Panc1 (cell line): ENCODE data around the gene CA12. TPM values are rescaled to one million over a fixed set of nuclear protein-coding genes. Genes with fewer than 3 reads are reported as not detected.

ENCODE experiments used
- ATAC-seq: fragments of 200-7000 bp; cut with Tn5 transposase; 2 replicates; pipeline ENCODE4 v1.9.1; 2020; ENCODE audit warnings: mild to moderate bottlenecking, moderate library complexity
- BruUV-seq: library from RNA; stranded (reverse); fragments of 400-500 nt; replicated peaks from 2 replicates; lab custom pipeline; 2021; lab: Mats Ljungman, UMichigan
- CTCF ChIA-PET: fragments of 300-600 bp; sonication (Branson Sonifier 250); formaldehyde crosslinking; loops from one replicate; lab custom pipeline; 2022; ENCODE audit warnings: antibody characterized with exemption; lab: Charles Lee
- POLR2A ChIA-PET: fragments of 300-600 bp; sonication (Branson Sonifier 250); formaldehyde crosslinking; loops from one replicate; lab custom pipeline; 2022; ENCODE audit warnings: antibody characterized with exemption; lab: Charles Lee
- DNase-seq: peaks from one replicate; pipeline ENCODE4 v3.0.0-alpha.2; 2010; ENCODE audit warnings: low read depth, low spot score
- H3K27ac ChIP-seq: 2 replicates; pipeline ENCODE4 v1.5.1; 2011; ENCODE audit warnings: mild to moderate bottlenecking, low read length, inconsistent platforms
- H3K27me3 ChIP-seq: fragments of 200-500 bp; sonication (Bioruptor generic); 2 replicates; pipeline ENCODE4 v1.6.0; 2014; ENCODE audit warnings: low read length, inconsistent platforms; ENCODE audit not compliant: control insufficient read depth, insufficient read depth
- H3K36me3 ChIP-seq: fragments of 200-500 bp; sonication (Bioruptor generic); 2 replicates; pipeline ENCODE4 v1.5.1; 2014; ENCODE audit warnings: inconsistent platforms, mild to moderate bottlenecking, low read length, moderate library complexity; ENCODE audit not compliant: control insufficient read depth, insufficient read depth
- H3K4me1 ChIP-seq: 2 replicates; pipeline ENCODE4 v1.5.1; 2011; ENCODE audit warnings: inconsistent platforms, mild to moderate bottlenecking, low read length, moderate library complexity; ENCODE audit not compliant: control insufficient read depth, insufficient read depth
- H3K4me3 ChIP-seq, 2 experiments: 2 replicates each; pipeline ENCODE4 v1.5.1; 2011 to 2012; ENCODE audit warnings: low read depth in 2 of 2, low read length in 2 of 2, mild to moderate bottlenecking in 2 of 2, inconsistent platforms in 1 of 2, moderate library complexity in 1 of 2
- H3K9me3 ChIP-seq: fragments of 200-500 bp; sonication (Bioruptor generic); 2 replicates; pipeline ENCODE4 v1.5.1; 2014; ENCODE audit warnings: low read depth, mild to moderate bottlenecking, inconsistent platforms, low read length, moderate library complexity; ENCODE audit not compliant: control insufficient read depth, insufficient read depth
- POLR2AphosphoS5 ChIP-seq: IDR thresholded peaks from 2 replicates; pipeline ENCODE4 v1.6.1; 2012; ENCODE audit warnings: mild to moderate bottlenecking, low read depth, low read length, moderate library complexity
- SIN3A ChIP-seq: IDR thresholded peaks from 2 replicates; pipeline ENCODE4 v1.6.1; 2012; ENCODE audit warnings: low read depth, mild to moderate bottlenecking, low read length, moderate library complexity, borderline replicate concordance; ENCODE audit not compliant: insufficient read depth
- TCF7L2 ChIP-seq: IDR thresholded peaks from 2 replicates; pipeline ENCODE4 v1.6.1; 2011; ENCODE audit warnings: mild to moderate bottlenecking, low read depth, low read length, inconsistent platforms
- in situ Hi-C: cut with HindIII; loops from 2 replicates; pipeline ENCODE4 v1.10.0; 2016; ENCODE audit warnings: low sequenced_read_pairs, low pct_unique_long_range_greater_than_20kb
- intact Hi-C: fragments of 100-400 bp; cut with micrococcal nuclease; formaldehyde crosslinking; loops from one replicate; pipeline ENCODE4 v1.10.0; 2022; ENCODE audit not compliant: unreplicated experiment
- total RNA-seq: library from RNA; stranded (reverse); gene quantifications from one replicate; pipeline ENCODE4 v1.2.1, GENCODE V29; 2021; ENCODE audit not compliant: unreplicated experiment
- TF ChIP-seq, protein P1 (sequence below): fragments of 450-650 bp; IDR thresholded peaks from 2 replicates; pipeline ENCODE4 v1.5.1; 2017; ENCODE audit warnings: mild to moderate bottlenecking
- TF ChIP-seq, protein P2 (sequence below), 2 experiments: IDR thresholded peaks; 2 replicates each; pipeline ENCODE4 v1.6.1; 2011 to 2012; ENCODE audit warnings: low read depth in 2 of 2, control low read depth in 1 of 2, low read length in 1 of 2, mild to moderate bottlenecking in 1 of 2, moderate library complexity in 1 of 2; ENCODE audit not compliant: insufficient read depth in 1 of 2

Gene CA12
- total RNA-seq, 1 experiment from 2014 or later: 0.74 TPM

DNA sequence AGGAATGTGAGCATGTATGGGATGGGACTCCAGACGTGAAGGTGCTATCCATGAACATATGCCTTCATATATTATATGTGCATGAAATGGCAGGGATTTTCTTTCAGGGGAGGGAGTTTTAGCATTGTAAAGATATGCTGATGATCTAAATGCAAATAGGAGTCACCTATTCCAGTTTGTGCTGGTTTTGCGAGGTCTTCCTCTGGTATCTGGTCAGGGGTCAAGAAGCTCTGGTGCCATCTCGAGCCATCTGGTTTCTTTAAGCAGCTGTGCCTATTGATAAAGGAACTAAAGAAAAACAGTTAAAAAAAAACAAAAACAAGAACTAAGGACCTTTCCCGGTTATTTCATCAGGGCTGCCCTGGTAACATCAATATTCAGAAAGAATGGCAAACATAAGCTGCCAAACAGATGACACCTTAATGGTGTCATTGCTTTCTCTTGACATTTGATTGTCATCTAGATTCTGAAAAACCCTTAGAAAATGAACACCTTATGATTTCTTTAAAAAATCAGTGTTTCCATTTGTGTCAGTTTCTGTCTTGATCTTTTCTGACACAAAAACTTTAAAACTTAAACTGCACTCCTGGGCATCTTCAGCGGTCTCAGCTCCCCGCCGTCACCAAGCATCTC is 81.6 kb downstream of the CA12 start:
- Histone ChIP-seq H3K36me3 (no peaks in the 10 kb centered on the region), H3K4me1 (no peaks in the 10 kb centered on the region), H3K9me3 (no peaks in the 10 kb centered on the region), H3K27me3 (no peaks in the 10 kb centered on the region), H3K27ac (no peak overlapping the region), H3K4me3 (no peak overlapping the region)
- DNase-seq (no peak), ATAC-seq (no peak)
- in situ Hi-C loops (no loop called here), intact Hi-C loops (no loop called here)
- ChIA-PET POLR2A (no interaction called here), CTCF (no interaction called here)
- BruUV-seq: no TSS peak
- TF ChIP-seq, protein P1, sequence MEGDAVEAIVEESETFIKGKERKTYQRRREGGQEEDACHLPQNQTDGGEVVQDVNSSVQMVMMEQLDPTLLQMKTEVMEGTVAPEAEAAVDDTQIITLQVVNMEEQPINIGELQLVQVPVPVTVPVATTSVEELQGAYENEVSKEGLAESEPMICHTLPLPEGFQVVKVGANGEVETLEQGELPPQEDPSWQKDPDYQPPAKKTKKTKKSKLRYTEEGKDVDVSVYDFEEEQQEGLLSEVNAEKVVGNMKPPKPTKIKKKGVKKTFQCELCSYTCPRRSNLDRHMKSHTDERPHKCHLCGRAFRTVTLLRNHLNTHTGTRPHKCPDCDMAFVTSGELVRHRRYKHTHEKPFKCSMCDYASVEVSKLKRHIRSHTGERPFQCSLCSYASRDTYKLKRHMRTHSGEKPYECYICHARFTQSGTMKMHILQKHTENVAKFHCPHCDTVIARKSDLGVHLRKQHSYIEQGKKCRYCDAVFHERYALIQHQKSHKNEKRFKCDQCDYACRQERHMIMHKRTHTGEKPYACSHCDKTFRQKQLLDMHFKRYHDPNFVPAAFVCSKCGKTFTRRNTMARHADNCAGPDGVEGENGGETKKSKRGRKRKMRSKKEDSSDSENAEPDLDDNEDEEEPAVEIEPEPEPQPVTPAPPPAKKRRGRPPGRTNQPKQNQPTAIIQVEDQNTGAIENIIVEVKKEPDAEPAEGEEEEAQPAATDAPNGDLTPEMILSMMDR: no peak
- TF ChIP-seq, protein P2, sequence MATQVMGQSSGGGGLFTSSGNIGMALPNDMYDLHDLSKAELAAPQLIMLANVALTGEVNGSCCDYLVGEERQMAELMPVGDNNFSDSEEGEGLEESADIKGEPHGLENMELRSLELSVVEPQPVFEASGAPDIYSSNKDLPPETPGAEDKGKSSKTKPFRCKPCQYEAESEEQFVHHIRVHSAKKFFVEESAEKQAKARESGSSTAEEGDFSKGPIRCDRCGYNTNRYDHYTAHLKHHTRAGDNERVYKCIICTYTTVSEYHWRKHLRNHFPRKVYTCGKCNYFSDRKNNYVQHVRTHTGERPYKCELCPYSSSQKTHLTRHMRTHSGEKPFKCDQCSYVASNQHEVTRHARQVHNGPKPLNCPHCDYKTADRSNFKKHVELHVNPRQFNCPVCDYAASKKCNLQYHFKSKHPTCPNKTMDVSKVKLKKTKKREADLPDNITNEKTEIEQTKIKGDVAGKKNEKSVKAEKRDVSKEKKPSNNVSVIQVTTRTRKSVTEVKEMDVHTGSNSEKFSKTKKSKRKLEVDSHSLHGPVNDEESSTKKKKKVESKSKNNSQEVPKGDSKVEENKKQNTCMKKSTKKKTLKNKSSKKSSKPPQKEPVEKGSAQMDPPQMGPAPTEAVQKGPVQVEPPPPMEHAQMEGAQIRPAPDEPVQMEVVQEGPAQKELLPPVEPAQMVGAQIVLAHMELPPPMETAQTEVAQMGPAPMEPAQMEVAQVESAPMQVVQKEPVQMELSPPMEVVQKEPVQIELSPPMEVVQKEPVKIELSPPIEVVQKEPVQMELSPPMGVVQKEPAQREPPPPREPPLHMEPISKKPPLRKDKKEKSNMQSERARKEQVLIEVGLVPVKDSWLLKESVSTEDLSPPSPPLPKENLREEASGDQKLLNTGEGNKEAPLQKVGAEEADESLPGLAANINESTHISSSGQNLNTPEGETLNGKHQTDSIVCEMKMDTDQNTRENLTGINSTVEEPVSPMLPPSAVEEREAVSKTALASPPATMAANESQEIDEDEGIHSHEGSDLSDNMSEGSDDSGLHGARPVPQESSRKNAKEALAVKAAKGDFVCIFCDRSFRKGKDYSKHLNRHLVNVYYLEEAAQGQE (IDR thresholded peaks at IDR 0.05; ENCODE audit: insufficient read depth in 1 of 2, low read depth in 2 of 2, low read length in 1 of 2): no peak
- TF ChIP-seq TCF7L2 (no peak), SIN3A (no peak), POLR2AphosphoS5 (no peak)

- Histone ChIP-seq H3K4me1 (no peaks in the 10 kb centered on the region), H3K36me3 (no peaks in the 10 kb centered on the region), H3K4me3 (no peak overlapping the region), H3K27ac (no peak overlapping the region), H3K9me3 (no peaks in the 10 kb centered on the region), H3K27me3 (no peaks in the 10 kb centered on the region)
- DNase-seq (no peak), ATAC-seq (no peak)
- TF ChIP-seq POLR2AphosphoS5 (no peak), TCF7L2 (no peak), SIN3A (no peak)
- TF ChIP-seq, protein P2 (IDR thresholded peaks at IDR 0.05; ENCODE audit: insufficient read depth in 1 of 2, low read depth in 2 of 2, low read length in 1 of 2): no peak
- TF ChIP-seq, protein P1: no peak
- no TSS peak for BruUV-seq
- ChIA-PET POLR2A (no interaction called here), CTCF (no interaction called here)
- intact Hi-C loops: no loop called here
- in situ Hi-C loops: no loop called here
Measured at GRCh38 chr15:63296195-63296594, 85.5 kb downstream of the CA12 start.
